Measurements from ENCODE around the gene SPEF2.

GRCh38 chr5:35810601-35811000 is 192.9 kb downstream of the SPEF2 start:
- TF ChIP-seq, protein P1, sequence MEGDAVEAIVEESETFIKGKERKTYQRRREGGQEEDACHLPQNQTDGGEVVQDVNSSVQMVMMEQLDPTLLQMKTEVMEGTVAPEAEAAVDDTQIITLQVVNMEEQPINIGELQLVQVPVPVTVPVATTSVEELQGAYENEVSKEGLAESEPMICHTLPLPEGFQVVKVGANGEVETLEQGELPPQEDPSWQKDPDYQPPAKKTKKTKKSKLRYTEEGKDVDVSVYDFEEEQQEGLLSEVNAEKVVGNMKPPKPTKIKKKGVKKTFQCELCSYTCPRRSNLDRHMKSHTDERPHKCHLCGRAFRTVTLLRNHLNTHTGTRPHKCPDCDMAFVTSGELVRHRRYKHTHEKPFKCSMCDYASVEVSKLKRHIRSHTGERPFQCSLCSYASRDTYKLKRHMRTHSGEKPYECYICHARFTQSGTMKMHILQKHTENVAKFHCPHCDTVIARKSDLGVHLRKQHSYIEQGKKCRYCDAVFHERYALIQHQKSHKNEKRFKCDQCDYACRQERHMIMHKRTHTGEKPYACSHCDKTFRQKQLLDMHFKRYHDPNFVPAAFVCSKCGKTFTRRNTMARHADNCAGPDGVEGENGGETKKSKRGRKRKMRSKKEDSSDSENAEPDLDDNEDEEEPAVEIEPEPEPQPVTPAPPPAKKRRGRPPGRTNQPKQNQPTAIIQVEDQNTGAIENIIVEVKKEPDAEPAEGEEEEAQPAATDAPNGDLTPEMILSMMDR (conservative IDR thresholded peaks at IDR 0.05): no peak
- no peak for TF ChIP-seq EZH2 (IDR thresholded peaks at IDR 0.05; ENCODE audit: low read depth)
